GM19025 (cell line): ENCODE data around the gene IL20RB.

Experiments used
- ATAC-seq: cut with Tn5 transposase; IDR thresholded peaks from one replicate; pipeline ENCODE4 v1.9.1; 2021; ENCODE audit warnings: mild to moderate bottlenecking, low read depth, moderate library complexity; ENCODE audit not compliant: unreplicated experiment

IL20RB gene

GRCh38 chr3:136957751-136958288 lies at the start of gene IL20RB:
IL20RB (plus strand) TSS chr3:136957983; CDS start chr3:136958114, 131 bp downstream.
- no peak for ATAC-seq

- no peak for ATAC-seq
Measured at GRCh38 chr3:136908297-136908696, 49.5 kb upstream of the IL20RB start.

GRCh38 chr3:136909187-136909586 lies 48.6 kb upstream of the IL20RB start:
- ATAC-seq = no peak

GRCh38 chr3:136910697-136911096 lies 47.1 kb upstream of the IL20RB start:
- no peak for ATAC-seq

- ATAC-seq = no peak
Measured at GRCh38 chr3:136913168-136913567, 44.6 kb upstream of the IL20RB start.

GRCh38 chr3:136914739-136915138 lies 43.0 kb upstream of the IL20RB start:
- no peak for ATAC-seq

- ATAC-seq = no peak
Measured at GRCh38 chr3:136916223-136916622, 41.6 kb upstream of the IL20RB start.

- no peak for ATAC-seq
Measured at GRCh38 chr3:136919799-136920580, 37.8 kb upstream of the IL20RB start.

- ATAC-seq = no peak
Measured at GRCh38 chr3:136920904-136921611, 36.7 kb upstream of the IL20RB start.

GRCh38 chr3:136925425-136926190 lies 32.2 kb upstream of the IL20RB start:
- no peak for ATAC-seq

GRCh38 chr3:136928240-136928639 lies 29.5 kb upstream of the IL20RB start:
- ATAC-seq = no peak

- ATAC-seq = no peak
Measured at GRCh38 chr3:136929977-136930670, 27.7 kb upstream of the IL20RB start.

GRCh38 chr3:136931606-136932005 lies 26.2 kb upstream of the IL20RB start:
- ATAC-seq = no peak

GRCh38 chr3:136932523-136932922 lies 25.3 kb upstream of the IL20RB start:
- ATAC-seq = no peak

GRCh38 chr3:136932978-136933772 lies 24.6 kb upstream of the IL20RB start:
- ATAC-seq = no peak

GRCh38 chr3:136937175-136937574 lies 20.6 kb upstream of the IL20RB start:
- ATAC-seq = no peak

GRCh38 chr3:136937851-136938250 lies 19.9 kb upstream of the IL20RB start:
- no peak for ATAC-seq

GRCh38 chr3:136938334-136938733 lies 19.4 kb upstream of the IL20RB start:
- no peak for ATAC-seq

- no peak for ATAC-seq
Measured at GRCh38 chr3:136939489-136939888, 18.3 kb upstream of the IL20RB start.

- no peak for ATAC-seq
Measured at GRCh38 chr3:136942803-136943202, 15.0 kb upstream of the IL20RB start.
